ENCODE data around the gene RPS2.

RPS2 gene

GRCh38 chr16:1991588-1991947 lies 26.9 kb upstream of the RPS2 start:
- Histone ChIP-seq H2AFZ (ENCODE audit: low read depth, low read length) (no peak overlapping the region), H3K9me3 (ENCODE audit: insufficient read depth, low read length) (no peaks in the 10 kb centered on the region), H4K20me1 (ENCODE audit: insufficient read depth, low read length) (no peaks in the 10 kb centered on the region), H3K4me3 (ENCODE audit: low read length) (no peak overlapping the region), H3K4me1 (ENCODE audit: low read length) (0 out of 2 replicates have a peak, but pooled peaks cover 4% of the 10 kb centered on the region), H3K27me3 (ENCODE audit: low read depth, low read length) (no peaks in the 10 kb centered on the region), H3K36me3 (replicated peaks; ENCODE audit: low read depth, low read length) (peaks cover 4% of the 10 kb centered on the region), H3K79me2 (ENCODE audit: low read length) (no peaks in the 10 kb centered on the region), H3K4me2 (ENCODE audit: low read length) (no peak overlapping the region), H3K9ac (ENCODE audit: low read length) (no peak overlapping the region), H3K27ac (ENCODE audit: low read length) (no peak overlapping the region)
- TF ChIP-seq CTCF (IDR thresholded peaks at IDR 0.05; ENCODE audit: low read depth, low read length) (no peak), EZH2phosphoT487 (IDR thresholded peaks at IDR 0.05; ENCODE audit: low read depth) (no peak)

GRCh38 chr16:1991135-1991551 lies 26.5 kb upstream of the RPS2 start:
- Histone ChIP-seq H3K79me2 (ENCODE audit: low read length) (no peaks in the 10 kb centered on the region), H3K4me1 (ENCODE audit: low read length) (0 out of 2 replicates have a peak, but pooled peaks cover 4% of the 10 kb centered on the region), H4K20me1 (ENCODE audit: insufficient read depth, low read length) (no peaks in the 10 kb centered on the region), H3K9me3 (ENCODE audit: insufficient read depth, low read length) (no peaks in the 10 kb centered on the region), H3K27ac (ENCODE audit: low read length) (no peak overlapping the region), H3K4me3 (ENCODE audit: low read length) (no peak overlapping the region), H2AFZ (ENCODE audit: low read depth, low read length) (no peak overlapping the region), H3K9ac (ENCODE audit: low read length) (no peak overlapping the region), H3K36me3 (replicated peaks; ENCODE audit: low read depth, low read length) (peaks cover 8% of the 10 kb centered on the region), H3K27me3 (ENCODE audit: low read depth, low read length) (no peaks in the 10 kb centered on the region), H3K4me2 (ENCODE audit: low read length) (peak overlapping the region; percentile 66; the same call in 1 of the 2 replicates)
- no peak for TF ChIP-seq EZH2phosphoT487 (IDR thresholded peaks at IDR 0.05; ENCODE audit: low read depth)
- TF ChIP-seq CTCF (IDR thresholded peaks at IDR 0.05; ENCODE audit: low read depth, low read length): no peak

- H3K27me3 ChIP-seq (ENCODE audit: low read depth, low read length): no peaks in the 10 kb centered on the region
- peaks cover 14% of the 10 kb centered on the region for H3K36me3 ChIP-seq (replicated peaks; ENCODE audit: low read depth, low read length)
- H3K4me3 ChIP-seq (ENCODE audit: low read length): peak overlapping the region; percentile 77
- H3K9ac ChIP-seq (ENCODE audit: low read length): peak overlapping the region; percentile 9; the same call in 1 of the 2 replicates
- no peak overlapping the region for H2AFZ ChIP-seq (ENCODE audit: low read depth, low read length)
- H3K4me1 ChIP-seq (ENCODE audit: low read length): peaks cover 8% of the 10 kb centered on the region
- H3K4me2 ChIP-seq (ENCODE audit: low read length): peak overlapping the region; percentile 66
- TF ChIP-seq EZH2phosphoT487 (IDR thresholded peaks at IDR 0.05; ENCODE audit: low read depth): no peak
- no peak for TF ChIP-seq CTCF (IDR thresholded peaks at IDR 0.05; ENCODE audit: low read depth, low read length)
- H3K9me3 ChIP-seq (ENCODE audit: insufficient read depth, low read length): no peaks in the 10 kb centered on the region
- no peak overlapping the region for H3K27ac ChIP-seq (ENCODE audit: low read length)
- no peaks in the 10 kb centered on the region for H4K20me1 ChIP-seq (ENCODE audit: insufficient read depth, low read length)
- H3K79me2 ChIP-seq (ENCODE audit: low read length): peaks cover 4% of the 10 kb centered on the region
These were observed 25.9 kb upstream of the RPS2 start for GRCh38 chr16:1990351-1991134.

GRCh38 chr16:1990101-1990350 lies 25.4 kb upstream of the RPS2 start:
- H3K79me2 ChIP-seq (ENCODE audit: low read length): peaks cover 9% of the 10 kb centered on the region
- peaks cover 13% of the 10 kb centered on the region for H3K4me1 ChIP-seq (ENCODE audit: low read length)
- H3K36me3 ChIP-seq (replicated peaks; ENCODE audit: low read depth, low read length): peaks cover 14% of the 10 kb centered on the region
- no peaks in the 10 kb centered on the region for H4K20me1 ChIP-seq (ENCODE audit: insufficient read depth, low read length)
- H3K27me3 ChIP-seq (ENCODE audit: low read depth, low read length): no peaks in the 10 kb centered on the region
- no peak overlapping the region for H2AFZ ChIP-seq (ENCODE audit: low read depth, low read length)
- peak overlapping the region; percentile 66 for H3K4me2 ChIP-seq (ENCODE audit: low read length)
- H3K4me3 ChIP-seq (ENCODE audit: low read length): peak overlapping the region; percentile 77
- H3K9me3 ChIP-seq (ENCODE audit: insufficient read depth, low read length): no peaks in the 10 kb centered on the region
- no peak overlapping the region for H3K27ac ChIP-seq (ENCODE audit: low read length)
- no peak overlapping the region; the same call in 1 of the 2 replicates for H3K9ac ChIP-seq (ENCODE audit: low read length)
- TF ChIP-seq CTCF (IDR thresholded peaks at IDR 0.05; ENCODE audit: low read depth, low read length): no peak
- no peak for TF ChIP-seq EZH2phosphoT487 (IDR thresholded peaks at IDR 0.05; ENCODE audit: low read depth)
